Measurements from ENCODE around the gene TMOD1. TPM values are rescaled to one million over a fixed set of nuclear protein-coding genes. Genes with fewer than 3 reads are reported as not detected.

The TMOD1 gene
- total RNA-seq, 1 experiment from 2014 or later, result 0.14 TPM

DNA sequence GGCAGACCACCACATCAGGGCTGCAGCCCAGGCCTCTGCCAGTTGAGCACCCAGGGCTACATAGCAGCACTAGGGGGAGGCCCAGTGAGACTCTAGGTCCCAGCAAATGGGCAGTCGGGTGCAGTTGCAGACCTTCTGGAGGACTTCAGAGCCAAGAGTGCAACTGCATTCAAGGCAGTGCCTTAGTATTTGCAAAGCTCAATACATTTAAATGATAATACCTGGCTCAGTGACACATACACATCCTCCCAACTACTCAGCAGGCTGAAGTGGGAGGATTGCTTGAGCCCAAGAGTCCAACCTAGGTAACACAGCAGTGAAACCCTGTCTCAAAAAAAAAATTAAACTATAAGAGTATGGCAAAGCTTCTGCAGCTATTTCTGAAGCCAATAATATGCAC lies 38.6 kb upstream of the TMOD1 start:
- no TSS peak for BruUV-seq (replicated peaks)
- intact Hi-C loops (cut with micrococcal nuclease; ENCODE audit: unreplicated experiment), result no loop called here
- no peaks in the 10 kb centered on the region for H3K27me3 Mint-ChIP-seq (ENCODE audit: unreplicated experiment)
- no peak for DNase-seq
- H3K27ac Mint-ChIP-seq (ENCODE audit: unreplicated experiment), result no peak overlapping the region
- TF ChIP-seq, protein P1, sequence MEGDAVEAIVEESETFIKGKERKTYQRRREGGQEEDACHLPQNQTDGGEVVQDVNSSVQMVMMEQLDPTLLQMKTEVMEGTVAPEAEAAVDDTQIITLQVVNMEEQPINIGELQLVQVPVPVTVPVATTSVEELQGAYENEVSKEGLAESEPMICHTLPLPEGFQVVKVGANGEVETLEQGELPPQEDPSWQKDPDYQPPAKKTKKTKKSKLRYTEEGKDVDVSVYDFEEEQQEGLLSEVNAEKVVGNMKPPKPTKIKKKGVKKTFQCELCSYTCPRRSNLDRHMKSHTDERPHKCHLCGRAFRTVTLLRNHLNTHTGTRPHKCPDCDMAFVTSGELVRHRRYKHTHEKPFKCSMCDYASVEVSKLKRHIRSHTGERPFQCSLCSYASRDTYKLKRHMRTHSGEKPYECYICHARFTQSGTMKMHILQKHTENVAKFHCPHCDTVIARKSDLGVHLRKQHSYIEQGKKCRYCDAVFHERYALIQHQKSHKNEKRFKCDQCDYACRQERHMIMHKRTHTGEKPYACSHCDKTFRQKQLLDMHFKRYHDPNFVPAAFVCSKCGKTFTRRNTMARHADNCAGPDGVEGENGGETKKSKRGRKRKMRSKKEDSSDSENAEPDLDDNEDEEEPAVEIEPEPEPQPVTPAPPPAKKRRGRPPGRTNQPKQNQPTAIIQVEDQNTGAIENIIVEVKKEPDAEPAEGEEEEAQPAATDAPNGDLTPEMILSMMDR (IDR thresholded peaks at IDR 0.05; ENCODE audit: unreplicated experiment), result no peak
- no peaks in the 10 kb centered on the region for H3K36me3 Mint-ChIP-seq (ENCODE audit: insufficient read depth, unreplicated experiment)
- CTCF ChIA-PET, result interaction anchor here (0.6 kb wide), 1 partner anchor 73 kb away, joined by 3 read pairs; no protein-coding TSS in a partner anchor
- no peak overlapping the region for H3K4me3 Mint-ChIP-seq (ENCODE audit: low read depth, unreplicated experiment)
- no peaks in the 10 kb centered on the region for H3K9me3 Mint-ChIP-seq (ENCODE audit: low read depth, unreplicated experiment)
- no peaks in the 10 kb centered on the region for H3K4me1 Mint-ChIP-seq (ENCODE audit: low read depth, unreplicated experiment)

DNA sequence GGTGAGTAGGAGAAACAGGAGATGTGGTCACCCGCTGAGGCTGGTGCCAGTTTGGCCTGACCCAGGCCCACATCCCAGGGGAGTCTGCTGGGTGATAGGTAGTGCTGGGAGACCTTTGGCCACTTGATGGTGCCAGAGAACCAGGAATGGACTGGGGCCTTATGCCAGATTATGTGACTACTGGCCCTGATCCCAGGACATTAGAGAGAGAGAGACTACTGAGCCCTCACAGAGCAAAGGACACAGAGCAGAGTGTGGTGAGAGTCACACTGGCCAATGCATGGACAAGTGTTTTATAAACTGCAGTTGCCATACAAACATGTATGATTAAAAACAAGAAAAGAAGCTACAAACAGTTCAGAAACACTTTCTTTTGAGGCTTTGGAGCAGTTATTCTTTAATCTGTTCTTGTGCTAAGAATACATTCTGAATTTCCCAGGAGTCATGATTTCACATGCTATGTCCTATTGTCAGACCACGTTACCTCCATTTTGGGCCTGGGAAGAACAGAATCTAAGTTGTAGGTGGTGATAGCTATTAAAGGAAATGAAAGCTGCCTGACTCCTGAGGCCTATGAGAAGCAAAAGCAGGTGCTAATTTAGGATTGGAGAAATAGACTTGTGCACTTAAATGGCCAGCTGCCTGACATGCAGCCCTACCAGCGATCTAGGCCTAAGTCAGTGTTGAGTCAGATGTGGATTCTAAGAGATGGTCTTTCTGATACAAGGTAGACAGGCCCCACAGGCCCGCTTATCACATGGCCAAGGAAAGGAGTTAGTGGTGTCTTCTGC lies 32.6 kb upstream of the TMOD1 start:
- no peaks in the 10 kb centered on the region for H3K9me3 Mint-ChIP-seq (ENCODE audit: low read depth, unreplicated experiment)
- DNase-seq, result peak; percentile 23
- H3K27me3 Mint-ChIP-seq (ENCODE audit: unreplicated experiment), result no peaks in the 10 kb centered on the region
- CTCF ChIA-PET, result interaction anchor here (0.6 to 2.2 kb wide), 3 partner anchors 33 to 147 kb away, joined by 5 to 20 read pairs (median 6); partner anchors contain the start of gene TMOD1
- no TSS peak for BruUV-seq (replicated peaks)
- no peak overlapping the region for H3K27ac Mint-ChIP-seq (ENCODE audit: unreplicated experiment)
- H3K4me3 Mint-ChIP-seq (ENCODE audit: low read depth, unreplicated experiment), result no peak overlapping the region
- no peaks in the 10 kb centered on the region for H3K4me1 Mint-ChIP-seq (ENCODE audit: low read depth, unreplicated experiment)
- intact Hi-C loops (cut with micrococcal nuclease; ENCODE audit: unreplicated experiment), result loop anchor here (5.0 kb wide), 2 partner anchors 128 to 148 kb away; no protein-coding TSS in a partner anchor
- TF ChIP-seq, protein P1 (IDR thresholded peaks at IDR 0.05; ENCODE audit: unreplicated experiment), result no peak
- no peaks in the 10 kb centered on the region for H3K36me3 Mint-ChIP-seq (ENCODE audit: insufficient read depth, unreplicated experiment)

DNA sequence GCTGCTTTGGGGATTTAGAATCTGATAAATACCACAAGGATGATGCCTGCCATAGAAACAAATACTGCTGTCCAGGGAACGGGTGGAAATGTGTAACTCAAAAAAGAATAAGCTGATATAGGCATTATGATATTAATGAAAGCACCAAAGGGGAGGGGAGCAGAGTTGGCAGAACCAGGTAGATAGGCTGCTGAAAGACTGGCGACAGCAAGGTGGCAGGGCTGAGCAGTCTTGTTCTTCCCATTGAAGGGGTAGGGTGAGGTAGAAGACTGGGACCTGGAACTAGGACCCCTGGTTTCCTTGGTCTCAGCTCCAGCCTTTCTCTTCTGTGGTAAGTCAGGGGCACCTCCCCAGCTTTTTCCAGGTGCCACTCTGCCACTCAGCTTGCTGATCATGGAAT lies 31.4 kb upstream of the TMOD1 start:
- no TSS peak for BruUV-seq (replicated peaks)
- Mint-ChIP-seq H3K27me3 (ENCODE audit: unreplicated experiment) (no peaks in the 10 kb centered on the region), H3K9me3 (ENCODE audit: low read depth, unreplicated experiment) (no peaks in the 10 kb centered on the region), H3K36me3 (ENCODE audit: insufficient read depth, unreplicated experiment) (no peaks in the 10 kb centered on the region), H3K4me3 (ENCODE audit: low read depth, unreplicated experiment) (no peak overlapping the region), H3K4me1 (ENCODE audit: low read depth, unreplicated experiment) (no peaks in the 10 kb centered on the region), H3K27ac (ENCODE audit: unreplicated experiment) (no peak overlapping the region)
- peak; percentile 1 for DNase-seq
- TF ChIP-seq, protein P1 (IDR thresholded peaks at IDR 0.05; ENCODE audit: unreplicated experiment), result no peak
- CTCF ChIA-PET, result interaction anchor here (1.1 to 2.2 kb wide), 2 partner anchors 11 to 129 kb away, joined by 3 to 20 read pairs; no protein-coding TSS in a partner anchor
- intact Hi-C loops (cut with micrococcal nuclease; ENCODE audit: unreplicated experiment), result no loop called here

DNA sequence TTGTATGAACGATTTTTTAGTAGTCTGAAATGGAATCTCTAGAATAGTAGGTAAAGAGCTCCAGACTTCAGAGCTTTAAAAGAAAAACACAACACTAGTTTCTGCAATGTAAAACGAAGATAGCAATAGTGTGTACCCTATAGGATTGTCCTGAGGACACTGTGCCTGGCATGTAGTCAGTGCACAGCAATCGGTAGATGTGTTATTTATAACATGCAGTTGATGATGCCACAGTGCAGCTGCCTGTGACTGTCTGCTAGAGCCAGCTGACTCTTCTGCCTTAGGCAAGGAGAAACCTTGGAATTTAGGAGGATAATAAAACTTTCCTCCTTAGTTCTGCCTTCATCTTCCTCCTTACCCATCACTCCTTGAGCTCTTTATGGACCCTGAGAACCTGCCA lies 27.7 kb upstream of the TMOD1 start:
- CTCF ChIA-PET, result interaction anchor here (1.1 kb wide), 1 partner anchor 28 kb away, joined by 4 read pairs; the partner anchor contains the start of gene TMOD1
- Mint-ChIP-seq H3K27ac (ENCODE audit: unreplicated experiment) (no peak overlapping the region), H3K4me1 (ENCODE audit: low read depth, unreplicated experiment) (no peaks in the 10 kb centered on the region), H3K27me3 (ENCODE audit: unreplicated experiment) (no peaks in the 10 kb centered on the region), H3K9me3 (ENCODE audit: low read depth, unreplicated experiment) (no peaks in the 10 kb centered on the region), H3K4me3 (ENCODE audit: low read depth, unreplicated experiment) (no peak overlapping the region), H3K36me3 (ENCODE audit: insufficient read depth, unreplicated experiment) (no peaks in the 10 kb centered on the region)
- no TSS peak for BruUV-seq (replicated peaks)
- TF ChIP-seq, protein P1 (IDR thresholded peaks at IDR 0.05; ENCODE audit: unreplicated experiment), result no peak
- intact Hi-C loops (cut with micrococcal nuclease; ENCODE audit: unreplicated experiment), result no loop called here
- DNase-seq, result no peak
